Activated CD8-positive, alpha-beta T cell treated with anti-CD3 and anti-CD28 coated beads for 36 hours (primary cell): ENCODE measurements around the gene RPL41. TPM values are rescaled to one million over a fixed set of nuclear protein-coding genes. Genes with fewer than 3 reads are reported as not detected.
A peak's percentile ranks its signal among the peaks of the same experiment; 100 is the strongest.

Source experiments
- ATAC-seq: fragments of 200-7000 bp; cut with Tn5 transposase; one replicate; pipeline ENCODE4 v1.10.0; 2021; ENCODE audit warnings: mild to moderate bottlenecking, moderate library complexity
- CTCF ChIA-PET: fragments of 350-600 bp; sonication (Branson Sonifier 250); formaldehyde crosslinking; loops from one replicate; lab custom pipeline; 2021; ENCODE audit warnings: antibody characterized with exemption; lab: Charles Lee
- POLR2A ChIA-PET: fragments of 350-600 bp; sonication (Branson Sonifier 250); formaldehyde crosslinking; loops from one replicate; lab custom pipeline; 2021; ENCODE audit warnings: antibody characterized with exemption; lab: Charles Lee
- DNase-seq: peaks from one replicate; pipeline ENCODE4 v3.0.0-alpha.2; 2020
- H3K27ac Mint-ChIP-seq: one replicate; pipeline ENCODE4 v1.8.0; 2021; ENCODE audit warnings: mild to moderate bottlenecking, mixed read lengths
- H3K27me3 Mint-ChIP-seq: one replicate; pipeline ENCODE4 v1.8.0; 2021; ENCODE audit warnings: mixed read lengths
- H3K36me3 Mint-ChIP-seq: one replicate; pipeline ENCODE4 v1.8.0; 2021; ENCODE audit warnings: low read depth, mixed read lengths
- H3K4me1 Mint-ChIP-seq: one replicate; pipeline ENCODE4 v1.8.0; 2021; ENCODE audit warnings: low read depth, mixed read lengths
- H3K4me3 Mint-ChIP-seq: one replicate; pipeline ENCODE4 v1.8.0; 2021; ENCODE audit warnings: mild to moderate bottlenecking, moderate library complexity, mixed read lengths
- H3K9me3 Mint-ChIP-seq: one replicate; pipeline ENCODE4 v1.8.0; 2021; ENCODE audit warnings: mixed read lengths
- intact Hi-C: fragments of 100-400 bp; cut with micrococcal nuclease; formaldehyde crosslinking; loops from one replicate; pipeline ENCODE4 v1.10.0; 2022
- total RNA-seq, 2 experiments: library from RNA; stranded (reverse); gene quantifications; one replicate each; pipeline ENCODE4 v1.2.3, GENCODE V29; 2021
- TF ChIP-seq, protein P1 (sequence below): fragments of 200-600 bp; IDR thresholded peaks from one replicate; pipeline ENCODE4 v1.8.0; 2022; ENCODE audit warnings: antibody characterized with exemption, mild to moderate bottlenecking

RPL41 gene
- total RNA-seq, 2 experiments from 2014 or later, result 5,401 to 5,452 TPM

- ChIA-PET POLR2A (interaction anchor here (0.6 to 5.9 kb wide), 34 partner anchors 10 to 1838 kb away, joined by 3 to 162 read pairs (median 5); partner anchors contain the start of genes ANKRD52, BAZ2A, CBX5 and CD63), CTCF (interaction anchor here (0.7 to 5.3 kb wide), 30 partner anchors 10 to 473 kb away, joined by 3 to 91 read pairs (median 6); partner anchors contain the start of genes ANKRD52, COQ10A, ESYT1 and MYL6)
- peaks cover 23% of the 10 kb centered on the region for H3K4me1 Mint-ChIP-seq
- intact Hi-C loops, result loop anchor here (2.0 to 5.0 kb wide), 4 partner anchors 34 to 105 kb away; partner anchors contain the start of genes MYL6B, RPS26 and SMARCC2
- no peaks in the 10 kb centered on the region for H3K9me3 Mint-ChIP-seq
- no peaks in the 10 kb centered on the region for H3K27me3 Mint-ChIP-seq
- peak within 1 kb of the TSS; percentile 100 for H3K27ac Mint-ChIP-seq
- peak within 1 kb of the TSS; percentile 89 for H3K4me3 Mint-ChIP-seq
- peak; percentile 99 for DNase-seq
- TF ChIP-seq, protein P1, sequence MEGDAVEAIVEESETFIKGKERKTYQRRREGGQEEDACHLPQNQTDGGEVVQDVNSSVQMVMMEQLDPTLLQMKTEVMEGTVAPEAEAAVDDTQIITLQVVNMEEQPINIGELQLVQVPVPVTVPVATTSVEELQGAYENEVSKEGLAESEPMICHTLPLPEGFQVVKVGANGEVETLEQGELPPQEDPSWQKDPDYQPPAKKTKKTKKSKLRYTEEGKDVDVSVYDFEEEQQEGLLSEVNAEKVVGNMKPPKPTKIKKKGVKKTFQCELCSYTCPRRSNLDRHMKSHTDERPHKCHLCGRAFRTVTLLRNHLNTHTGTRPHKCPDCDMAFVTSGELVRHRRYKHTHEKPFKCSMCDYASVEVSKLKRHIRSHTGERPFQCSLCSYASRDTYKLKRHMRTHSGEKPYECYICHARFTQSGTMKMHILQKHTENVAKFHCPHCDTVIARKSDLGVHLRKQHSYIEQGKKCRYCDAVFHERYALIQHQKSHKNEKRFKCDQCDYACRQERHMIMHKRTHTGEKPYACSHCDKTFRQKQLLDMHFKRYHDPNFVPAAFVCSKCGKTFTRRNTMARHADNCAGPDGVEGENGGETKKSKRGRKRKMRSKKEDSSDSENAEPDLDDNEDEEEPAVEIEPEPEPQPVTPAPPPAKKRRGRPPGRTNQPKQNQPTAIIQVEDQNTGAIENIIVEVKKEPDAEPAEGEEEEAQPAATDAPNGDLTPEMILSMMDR, result no peak
- ATAC-seq, result peak; percentile 86
- H3K36me3 Mint-ChIP-seq, result peaks cover 47% of the 10 kb centered on the region
Observed at GRCh38 chr12:56117778-56118687, 1.6 kb downstream of the RPL41 start, which contains the start of gene ZC3H10. ZC3H10 (plus strand) TSS chr12:56118266; CDS start chr12:56120563, 2,297 bp downstream.

DNA sequence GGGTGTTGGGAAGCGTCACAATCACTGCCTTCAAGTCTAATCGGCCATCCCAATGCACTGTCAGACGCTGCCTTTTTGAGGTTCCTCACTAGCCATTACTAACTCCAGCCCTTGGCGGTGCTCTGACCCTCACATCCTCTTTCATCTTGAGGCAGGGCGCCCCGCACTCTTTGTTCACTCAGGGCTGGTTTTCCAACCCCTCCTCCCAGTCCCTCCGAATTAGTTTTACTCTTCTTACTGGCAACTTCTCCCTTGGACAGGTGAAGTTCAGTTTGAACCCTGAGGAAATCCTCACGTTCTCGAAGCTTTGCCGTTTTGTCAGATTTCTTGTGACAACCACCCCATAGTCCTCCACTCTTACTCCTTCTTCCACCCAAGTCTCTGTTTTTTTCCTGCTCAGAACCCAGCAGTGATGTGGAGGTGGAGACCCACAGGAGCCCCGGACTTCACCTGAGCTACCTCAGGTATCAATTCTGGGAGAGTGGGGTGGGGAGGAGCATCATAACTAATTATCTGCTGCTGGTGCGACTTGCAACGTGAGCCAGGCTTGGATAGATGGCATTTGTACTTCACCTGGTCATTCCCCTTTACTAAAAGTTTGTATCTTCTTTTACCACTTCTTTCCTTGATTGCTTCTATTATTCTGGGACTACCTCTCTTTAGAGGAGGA, 2.4 kb downstream of the RPL41 start:
- POLR2A ChIA-PET, result interaction anchor here (0.5 to 5.9 kb wide), 22 partner anchors 9 to 369 kb away, joined by 3 to 162 read pairs (median 8); partner anchors contain the start of genes ANKRD52, ERBB3, ESYT1 and GLS2
- Mint-ChIP-seq H3K9me3 (no peaks in the 10 kb centered on the region), H3K27me3 (no peaks in the 10 kb centered on the region), H3K4me3 (peak overlapping the region; percentile 89), H3K27ac (peak overlapping the region; percentile 100), H3K4me1 (peaks cover 23% of the 10 kb centered on the region), H3K36me3 (peaks cover 39% of the 10 kb centered on the region)
- TF ChIP-seq, protein P1, result no peak
- DNase-seq (no peak), ATAC-seq (peak; percentile 0)
- intact Hi-C loops, result loop anchor here (2.0 to 5.0 kb wide), 4 partner anchors 33 to 104 kb away; partner anchors contain the start of genes MYL6B, RPS26 and SMARCC2
- CTCF ChIA-PET, result interaction anchor here (0.7 to 5.3 kb wide), 32 partner anchors 10 to 473 kb away, joined by 3 to 91 read pairs (median 5); partner anchors contain the start of genes ANKRD52, COQ10A, ESYT1 and MYL6

DNA sequence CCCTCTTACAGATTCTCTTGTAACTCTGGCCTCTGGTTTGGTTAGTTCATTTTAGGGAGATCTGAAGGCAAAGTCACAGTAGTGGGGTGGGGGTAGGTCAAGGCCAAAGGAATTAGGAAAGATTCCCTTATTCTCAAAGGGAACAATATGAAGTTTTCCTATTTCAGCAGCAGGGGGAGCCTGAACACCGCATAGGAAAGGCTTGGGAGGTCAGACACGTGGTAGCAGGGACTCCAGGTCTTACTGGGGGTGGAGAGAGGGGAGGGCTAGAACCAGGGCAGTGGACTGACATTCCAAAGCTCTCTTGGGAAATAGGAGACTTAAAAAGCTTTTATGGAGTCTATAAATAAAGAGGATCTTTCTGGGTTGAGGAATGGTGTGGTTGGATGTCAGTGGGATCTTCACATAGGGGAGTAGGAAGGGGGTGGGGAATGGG, 2.9 kb downstream of the RPL41 start:
- intact Hi-C loops, result loop anchor here (2.0 to 5.0 kb wide), 4 partner anchors 33 to 103 kb away; partner anchors contain the start of genes MYL6B, RPS26 and SMARCC2

More for the DNA sequence above, 2.9 kb downstream of the RPL41 start:
- Mint-ChIP-seq H3K4me1 (peaks cover 23% of the 10 kb centered on the region), H3K4me3 (peak overlapping the region; percentile 89), H3K36me3 (peaks cover 34% of the 10 kb centered on the region), H3K9me3 (no peaks in the 10 kb centered on the region), H3K27ac (peak overlapping the region; percentile 100), H3K27me3 (no peaks in the 10 kb centered on the region)
- no peak for ATAC-seq
- ChIA-PET CTCF (interaction anchor here (0.5 to 5.3 kb wide), 28 partner anchors 9 to 395 kb away, joined by 3 to 91 read pairs (median 5); partner anchors contain the start of genes ANKRD52, COQ10A, ESYT1 and MYL6), POLR2A (interaction anchor here (0.5 to 5.9 kb wide), 15 partner anchors 9 to 369 kb away, joined by 3 to 162 read pairs (median 7); partner anchors contain the start of genes ANKRD52, ESYT1, GLS2 and MYL6)
- peak; percentile 64 for DNase-seq
- TF ChIP-seq, protein P1, result peak; percentile 81
